Fibroblast of lung (primary cell): Measurements from ENCODE around the gene DNM1. TPM values are rescaled to one million over a fixed set of nuclear protein-coding genes. Genes with fewer than 3 reads are reported as not detected.
A peak's percentile ranks its signal among the peaks of the same experiment; 100 is the strongest.

ENCODE experiments used
- DNase-seq, 2 donors: peaks; one replicate each; pipeline versions ENCODE4 v3.0.0 to v3.0.0-alpha.2; 2010; ENCODE audit warnings: low read depth in 2 of 2
- H2AFZ ChIP-seq: 2 replicates; pipeline ENCODE4 v1.5.1; 2012; ENCODE audit warnings: low read length, control low read depth, inconsistent platforms
- H3K27ac ChIP-seq: 2 replicates; pipeline ENCODE4 v1.5.1; 2011; ENCODE audit warnings: low read length, control low read depth; ENCODE audit not compliant: insufficient read depth
- H3K27me3 ChIP-seq: 2 replicates; pipeline ENCODE4 v1.5.1; 2011; ENCODE audit warnings: mild to moderate bottlenecking, low read length; ENCODE audit not compliant: control insufficient read depth, insufficient read depth
- H3K36me3 ChIP-seq: 2 replicates; pipeline ENCODE4 v1.5.1; 2011; ENCODE audit warnings: low read length; ENCODE audit not compliant: control insufficient read depth, insufficient read depth
- H3K4me1 ChIP-seq: 2 replicates; pipeline ENCODE4 v1.5.1; 2011; ENCODE audit warnings: low read length; ENCODE audit not compliant: control insufficient read depth, insufficient read depth; ENCODE audit errors: extremely low read depth
- H3K4me2 ChIP-seq: 2 replicates; pipeline ENCODE4 v1.5.1; 2011; ENCODE audit warnings: low read length, control low read depth; ENCODE audit not compliant: insufficient read depth; ENCODE audit errors: extremely low read depth
- H3K4me3 ChIP-seq, 4 experiments: fragments of 200-600 bp in 1 of 4; sonication (generic) in 1 of 4; replicated peaks in 1 of 4; 2 replicates each; pipeline ENCODE4 v1.5.1; 2011 to 2016; ENCODE audit warnings: low read length in 4 of 4, low read depth in 3 of 4, mild to moderate bottlenecking in 3 of 4, control low read depth in 2 of 4, inconsistent platforms in 1 of 4, mixed read lengths in 1 of 4; ENCODE audit not compliant: insufficient read depth in 1 of 4; ENCODE audit errors: control extremely low read depth in 1 of 4
- H3K79me2 ChIP-seq: 2 replicates; pipeline ENCODE4 v1.5.1; 2012; ENCODE audit warnings: mild to moderate bottlenecking, low read length, inconsistent platforms; ENCODE audit not compliant: control insufficient read depth, insufficient read depth
- H3K9ac ChIP-seq: 2 replicates; pipeline ENCODE4 v1.5.1; 2011; ENCODE audit warnings: mild to moderate bottlenecking, low read length, control low read depth; ENCODE audit not compliant: insufficient read depth
- H3K9me3 ChIP-seq: 2 replicates; pipeline ENCODE4 v1.5.1; 2012; ENCODE audit warnings: low read depth, low read length; ENCODE audit not compliant: control insufficient read depth, insufficient read depth
- H4K20me1 ChIP-seq: 2 replicates; pipeline ENCODE4 v1.5.1; 2011; ENCODE audit warnings: low read length; ENCODE audit not compliant: control insufficient read depth, insufficient read depth; ENCODE audit errors: extremely low read depth
- EZH2 ChIP-seq: IDR thresholded peaks from 2 replicates; pipeline ENCODE4 v1.5.1; 2012; ENCODE audit warnings: low read length, control low read depth, mild to moderate bottlenecking; ENCODE audit errors: missing control alignments
- polyA plus RNA-seq, 2 donors: library from polyadenylated mRNA; depleted of rRNA in 1 of 2; stranded (reverse) in 1 of 2; unstranded in 1 of 2; fragments of >200 nt; gene quantifications; 2 replicates each; pipeline ENCODE4 v1.2.1, GENCODE V29; 2011 to 2012; ENCODE audit warnings: missing spikeins in 1 of 2
- total RNA-seq: library from RNA; depleted of rRNA; stranded (reverse); fragments of >200 nt; gene quantifications from 2 replicates; pipeline ENCODE4 v1.2.1, GENCODE V29; 2014
- TF ChIP-seq, protein P1 (sequence below), 2 donors: IDR thresholded peaks in 1 of 2; conservative IDR thresholded peaks in 1 of 2; 1 replicate in 1 of 2; 2 replicates in 1 of 2; pipeline ENCODE4 v1.5.1; 2011 to 2012; ENCODE audit warnings: low read length in 2 of 2, control low read depth in 1 of 2, inconsistent platforms in 1 of 2, low read depth in 1 of 2, mild to moderate bottlenecking in 1 of 2

The DNM1 gene
- total and polyA plus RNA-seq, 2 donors (not counting 1 experiment from before 2014, with no cell fraction given) = 3.7 to 30.4 TPM

DNA sequence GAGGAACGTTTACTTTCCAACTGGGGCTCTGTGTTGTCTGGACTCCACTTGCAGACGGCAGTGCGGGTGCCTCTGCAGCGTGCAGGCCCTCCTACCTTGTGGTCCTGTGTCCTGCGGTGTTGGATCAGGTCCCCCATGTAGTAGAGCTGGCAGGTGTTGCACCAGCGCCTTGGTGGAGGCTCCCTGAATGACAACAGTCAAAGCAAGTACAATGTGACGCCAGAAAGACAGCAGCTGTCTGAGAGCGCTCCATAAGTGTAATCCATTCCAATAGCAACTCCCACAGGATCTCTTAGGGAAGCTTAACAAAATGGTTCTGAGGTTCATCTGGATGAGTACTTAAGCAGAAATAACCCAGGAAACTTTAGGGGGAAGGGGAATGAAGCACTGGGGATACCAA, 33.3 kb upstream of the DNM1 start:
- Histone ChIP-seq H3K27me3 (no peaks in the 10 kb centered on the region), H3K9ac (no peak overlapping the region), H4K20me1 (no peaks in the 10 kb centered on the region), H3K4me2 (no peak overlapping the region), H3K79me2 (no peaks in the 10 kb centered on the region), H3K9me3 (no peaks in the 10 kb centered on the region), H3K27ac (no peak overlapping the region), H3K36me3 (peaks cover 26% of the 10 kb centered on the region), H3K4me3 (no peak overlapping the region), H2AFZ (no peak overlapping the region), H3K4me1 (no peaks in the 10 kb centered on the region)
- DNase-seq = no peak
- no peak for TF ChIP-seq EZH2
- TF ChIP-seq, protein P1, sequence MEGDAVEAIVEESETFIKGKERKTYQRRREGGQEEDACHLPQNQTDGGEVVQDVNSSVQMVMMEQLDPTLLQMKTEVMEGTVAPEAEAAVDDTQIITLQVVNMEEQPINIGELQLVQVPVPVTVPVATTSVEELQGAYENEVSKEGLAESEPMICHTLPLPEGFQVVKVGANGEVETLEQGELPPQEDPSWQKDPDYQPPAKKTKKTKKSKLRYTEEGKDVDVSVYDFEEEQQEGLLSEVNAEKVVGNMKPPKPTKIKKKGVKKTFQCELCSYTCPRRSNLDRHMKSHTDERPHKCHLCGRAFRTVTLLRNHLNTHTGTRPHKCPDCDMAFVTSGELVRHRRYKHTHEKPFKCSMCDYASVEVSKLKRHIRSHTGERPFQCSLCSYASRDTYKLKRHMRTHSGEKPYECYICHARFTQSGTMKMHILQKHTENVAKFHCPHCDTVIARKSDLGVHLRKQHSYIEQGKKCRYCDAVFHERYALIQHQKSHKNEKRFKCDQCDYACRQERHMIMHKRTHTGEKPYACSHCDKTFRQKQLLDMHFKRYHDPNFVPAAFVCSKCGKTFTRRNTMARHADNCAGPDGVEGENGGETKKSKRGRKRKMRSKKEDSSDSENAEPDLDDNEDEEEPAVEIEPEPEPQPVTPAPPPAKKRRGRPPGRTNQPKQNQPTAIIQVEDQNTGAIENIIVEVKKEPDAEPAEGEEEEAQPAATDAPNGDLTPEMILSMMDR (conservative IDR thresholded peaks at IDR 0.05 in 1 of 2, IDR thresholded peaks at IDR 0.05 in 1 of 2; ENCODE audit: low read depth in 1 of 2, low read length in 2 of 2) = no peak

DNA sequence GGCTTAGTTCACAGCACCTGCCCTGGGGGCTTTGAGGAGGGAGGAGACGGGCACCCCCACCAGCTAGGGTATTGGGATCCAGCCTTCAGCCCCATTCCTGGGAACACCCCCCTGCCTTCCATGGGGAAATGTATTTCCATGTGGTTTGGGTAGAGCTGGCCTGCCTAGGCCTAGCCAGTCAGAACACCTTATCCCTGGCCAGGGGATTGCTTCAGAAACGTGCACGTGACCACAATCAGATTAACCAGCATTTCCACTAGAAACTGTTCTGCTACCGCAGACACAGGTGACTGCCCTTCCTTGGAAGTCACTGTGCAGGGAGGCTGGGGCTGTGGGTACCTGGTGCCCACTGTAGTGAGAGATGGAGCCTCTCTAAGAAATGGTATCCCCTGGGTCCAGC, 29.1 kb upstream of the DNM1 start:
- Histone ChIP-seq H3K9ac (no peak overlapping the region), H3K4me1 (no peaks in the 10 kb centered on the region), H3K4me2 (no peak overlapping the region), H3K36me3 (peaks cover 34% of the 10 kb centered on the region), H3K79me2 (no peaks in the 10 kb centered on the region), H4K20me1 (no peaks in the 10 kb centered on the region), H3K9me3 (no peaks in the 10 kb centered on the region), H2AFZ (no peak overlapping the region), H3K4me3 (no peak overlapping the region), H3K27ac (no peak overlapping the region), H3K27me3 (no peaks in the 10 kb centered on the region)
- DNase-seq = no peak
- TF ChIP-seq, protein P1 (conservative IDR thresholded peaks at IDR 0.05 in 1 of 2, IDR thresholded peaks at IDR 0.05 in 1 of 2; ENCODE audit: low read depth in 1 of 2, low read length in 2 of 2) = no peak
- no peak for TF ChIP-seq EZH2

DNA sequence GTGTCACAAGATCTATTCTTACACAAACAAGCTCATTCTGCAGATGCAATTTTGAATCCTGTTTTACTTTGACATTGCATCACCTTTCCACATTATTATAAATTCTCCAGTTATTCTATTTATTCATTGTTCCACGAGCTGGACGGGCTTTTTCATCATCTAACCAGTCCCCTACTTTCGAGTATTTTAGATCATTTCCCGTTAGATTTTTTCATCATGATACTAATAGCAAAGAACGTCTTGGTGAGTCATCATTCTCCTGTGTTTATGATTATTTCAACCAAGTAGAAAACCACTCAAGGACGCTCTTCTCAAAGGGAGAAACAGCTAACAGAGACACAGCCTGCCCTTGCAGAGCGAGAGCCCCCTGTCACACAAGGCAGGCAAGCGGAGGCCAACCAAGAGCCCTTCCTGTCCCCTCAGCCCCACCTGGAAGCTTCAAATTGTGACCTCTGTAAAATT, 28.0 kb upstream of the DNM1 start:
- H4K20me1 ChIP-seq = no peaks in the 10 kb centered on the region
- H3K9ac ChIP-seq = no peak overlapping the region
- H3K4me2 ChIP-seq = no peak overlapping the region
- no peak overlapping the region for H2AFZ ChIP-seq
- peak; percentile 71 to 82 for DNase-seq
- TF ChIP-seq, protein P1 (conservative IDR thresholded peaks at IDR 0.05 in 1 of 2, IDR thresholded peaks at IDR 0.05 in 1 of 2; ENCODE audit: low read depth in 1 of 2, low read length in 2 of 2) = no peak
- H3K4me1 ChIP-seq = no peaks in the 10 kb centered on the region
- H3K79me2 ChIP-seq = no peaks in the 10 kb centered on the region
- no peak overlapping the region for H3K4me3 ChIP-seq
- H3K36me3 ChIP-seq = peaks cover 34% of the 10 kb centered on the region
- H3K27me3 ChIP-seq = no peaks in the 10 kb centered on the region
- no peak overlapping the region for H3K27ac ChIP-seq
- no peaks in the 10 kb centered on the region for H3K9me3 ChIP-seq
